Measurements from ENCODE around the gene ISCA2.
"Not testable (repeated sequence)": the region's sequence is repeated elsewhere in the genome, so short reads cannot be mapped to it uniquely, and the experiment has no call there.

Gene ISCA2

GRCh38 chr14:74531467-74531866 lies 37.9 kb downstream of the ISCA2 start:
- peak; percentile 56 for DNase-seq

- DNase-seq = no peak
These were observed 38.7 kb downstream of the ISCA2 start for GRCh38 chr14:74532246-74532645.

GRCh38 chr14:74533576-74533975 lies 40.0 kb downstream of the ISCA2 start:
- DNase-seq = no peak

GRCh38 chr14:74535756-74536325 lies 42.3 kb downstream of the ISCA2 start:
- no peak for DNase-seq

- not testable (repeated sequence) for DNase-seq
These were observed 42.8 kb downstream of the ISCA2 start for GRCh38 chr14:74536336-74536735.

- no peak for DNase-seq
These were observed 45.1 kb downstream of the ISCA2 start for GRCh38 chr14:74538411-74539391.

- DNase-seq = no peak
These were observed 45.9 kb downstream of the ISCA2 start for GRCh38 chr14:74539503-74539902.

GRCh38 chr14:74541225-74541624 lies 47.7 kb downstream of the ISCA2 start:
- no peak for DNase-seq

GRCh38 chr14:74542056-74542685 lies 48.6 kb downstream of the ISCA2 start:
- DNase-seq = no peak

- DNase-seq = no peak
These were observed 50.3 kb downstream of the ISCA2 start for GRCh38 chr14:74543771-74544438.

GRCh38 chr14:74545386-74545785 lies 51.8 kb downstream of the ISCA2 start:
- no peak for DNase-seq

- no peak for DNase-seq
These were observed 52.9 kb downstream of the ISCA2 start for GRCh38 chr14:74546416-74546815.

Data from HCEC 1CT (cell line).